GM23338 (cell line): ENCODE measurements around the gene TMEM51. TPM values are rescaled to one million over a fixed set of nuclear protein-coding genes. Genes with fewer than 3 reads are reported as not detected.

Experiments
- ATAC-seq: fragments of 200-7000 bp; cut with Tn5 transposase; 3 replicates; pipeline ENCODE4 v1.9.1; 2020
- DNase-seq: peaks from one replicate; pipeline ENCODE4 v3.0.0-alpha.2; 2015; ENCODE audit warnings: low spot score
- H2AFZ ChIP-seq: fragments of 200-600 bp; sonication (generic); 2 replicates; pipeline ENCODE4 v1.8.0; 2016; ENCODE audit warnings: antibody characterized with exemption, mild to moderate bottlenecking, moderate library complexity
- H3F3A ChIP-seq: fragments of 200-600 bp; sonication (generic); replicated peaks from 2 replicates; pipeline ENCODE4 v1.8.0; 2017; ENCODE audit warnings: antibody characterized with exemption, mixed run types, low read depth
- H3K27ac ChIP-seq: fragments of 200-600 bp; sonication (generic); 2 replicates; pipeline ENCODE4 v1.6.1; 2016; ENCODE audit warnings: low read depth
- H3K27me3 ChIP-seq: fragments of 200-600 bp; sonication (generic); 2 replicates; pipeline ENCODE4 v1.8.0; 2016; ENCODE audit warnings: mild to moderate bottlenecking, mixed run types, moderate library complexity; ENCODE audit not compliant: insufficient read depth
- H3K36me3 ChIP-seq: fragments of 200-600 bp; sonication (generic); 2 replicates; pipeline ENCODE4 v1.8.0; 2016; ENCODE audit warnings: mild to moderate bottlenecking; ENCODE audit not compliant: insufficient read depth
- H3K4me1 ChIP-seq: fragments of 200-600 bp; sonication (generic); 2 replicates; pipeline ENCODE4 v1.8.0; 2016; ENCODE audit warnings: mild to moderate bottlenecking, moderate library complexity; ENCODE audit not compliant: insufficient read depth
- H3K4me2 ChIP-seq: fragments of 200-600 bp; sonication (generic); 2 replicates; pipeline ENCODE4 v1.7.1; 2017; ENCODE audit warnings: mixed run types
- H3K4me3 ChIP-seq: fragments of 200-600 bp; sonication (generic); 2 replicates; pipeline ENCODE4 v1.6.1; 2016; ENCODE audit warnings: mixed run types
- H3K79me2 ChIP-seq: fragments of 200-600 bp; sonication (generic); replicated peaks from 2 replicates; pipeline ENCODE4 v1.8.0; 2017; ENCODE audit warnings: mild to moderate bottlenecking; ENCODE audit not compliant: insufficient read depth
- H3K9me2 ChIP-seq: fragments of 200-600 bp; sonication (generic); 2 replicates; pipeline ENCODE4 v1.8.0; 2017; ENCODE audit not compliant: insufficient read depth
- H4K20me1 ChIP-seq: fragments of 200-600 bp; sonication (generic); replicated peaks from 2 replicates; pipeline ENCODE4 v1.8.0; 2017; ENCODE audit warnings: mild to moderate bottlenecking; ENCODE audit not compliant: insufficient read depth
- H3K27ac Mint-ChIP-seq: 2 replicates; pipeline ENCODE4 v1.8.0; 2020; ENCODE audit warnings: inconsistent platforms, mild to moderate bottlenecking, moderate library complexity, mixed read lengths
- H3K27me3 Mint-ChIP-seq: 3 replicates; pipeline ENCODE4 v1.8.0; 2022; ENCODE audit warnings: low read depth, mild to moderate bottlenecking, moderate library complexity, mixed read lengths, inconsistent platforms; ENCODE audit not compliant: insufficient read depth, poor library complexity
- H3K36me3 Mint-ChIP-seq: 3 replicates; pipeline ENCODE4 v1.8.0; 2021; ENCODE audit warnings: low read depth, mild to moderate bottlenecking, inconsistent platforms, moderate library complexity, mixed read lengths
- H3K4me1 Mint-ChIP-seq: 3 replicates; pipeline ENCODE4 v1.8.0; 2020; ENCODE audit warnings: mild to moderate bottlenecking, inconsistent platforms, mixed read lengths
- H3K4me3 Mint-ChIP-seq: 3 replicates; pipeline ENCODE4 v1.8.0; 2021; ENCODE audit warnings: moderate library complexity, mild to moderate bottlenecking, inconsistent platforms, mixed read lengths
- H3K9me3 Mint-ChIP-seq: 3 replicates; pipeline ENCODE4 v1.8.0; 2020; ENCODE audit warnings: moderate library complexity, mild to moderate bottlenecking, inconsistent platforms, mixed read lengths
- CREB1 ChIP-seq: fragments of 250-450 bp; sonication (Bioruptor Pico); IDR thresholded peaks from 2 replicates; pipeline ENCODE4 v1.5.0; 2020; ENCODE audit warnings: low read depth, mild to moderate bottlenecking, moderate library complexity
- JUNB ChIP-seq: IDR thresholded peaks from one replicate; pipeline ENCODE4 v1.6.1; 2016; ENCODE audit warnings: antibody characterized with exemption; ENCODE audit not compliant: unreplicated experiment
- NANOG ChIP-seq: IDR thresholded peaks from 2 replicates; pipeline ENCODE4 v1.6.1; 2016; ENCODE audit warnings: antibody characterized with exemption, borderline replicate concordance
- POLR2AphosphoS5 ChIP-seq: IDR thresholded peaks from 2 replicates; pipeline ENCODE4 v1.6.1; 2016; ENCODE audit warnings: antibody characterized with exemption, low read depth
- ZNF114 ChIP-seq: fragments of 250-450 bp; sonication (Bioruptor Pico); IDR thresholded peaks from 2 replicates; pipeline ENCODE4 v1.5.0; 2020; ENCODE audit warnings: mild to moderate bottlenecking, moderate library complexity
- ZNF331 ChIP-seq: fragments of 250-450 bp; sonication (Bioruptor Pico); IDR thresholded peaks from 2 replicates; pipeline ENCODE4 v1.5.0; 2020; ENCODE audit warnings: low read depth, mild to moderate bottlenecking, moderate library complexity
- polyA plus RNA-seq: library from polyadenylated mRNA; unstranded; fragments of >200 nt; fragmentation: Nextera tagmentation; extraction: Ambion mirVana; gene quantifications from 2 replicates; pipeline ENCODE4 v1.2.1, GENCODE V29; 2016
- total RNA-seq: library from RNA; depleted of rRNA; stranded (reverse); fragments of >200 nt; shearing (Covaris generic); gene quantifications from 2 replicates; pipeline ENCODE4 v1.2.3, GENCODE V29; 2014
- TF ChIP-seq, protein P1 (sequence below): IDR thresholded peaks from 2 replicates; pipeline ENCODE4 v1.6.1; 2016; ENCODE audit warnings: antibody characterized with exemption
- TF ChIP-seq, protein P2 (sequence below): IDR thresholded peaks from one replicate; pipeline ENCODE4 v1.6.1; 2018; ENCODE audit warnings: antibody characterized with exemption; ENCODE audit not compliant: unreplicated experiment
- TF ChIP-seq, protein P3 (sequence below): fragments of 250-450 bp; sonication (Bioruptor Pico); IDR thresholded peaks from 2 replicates; pipeline ENCODE4 v1.5.0; 2020; ENCODE audit warnings: mild to moderate bottlenecking, moderate library complexity

The TMEM51 gene
- total and polyA plus RNA-seq, 2 experiments from 2014 or later = 4.0 to 5.2 TPM

DNA sequence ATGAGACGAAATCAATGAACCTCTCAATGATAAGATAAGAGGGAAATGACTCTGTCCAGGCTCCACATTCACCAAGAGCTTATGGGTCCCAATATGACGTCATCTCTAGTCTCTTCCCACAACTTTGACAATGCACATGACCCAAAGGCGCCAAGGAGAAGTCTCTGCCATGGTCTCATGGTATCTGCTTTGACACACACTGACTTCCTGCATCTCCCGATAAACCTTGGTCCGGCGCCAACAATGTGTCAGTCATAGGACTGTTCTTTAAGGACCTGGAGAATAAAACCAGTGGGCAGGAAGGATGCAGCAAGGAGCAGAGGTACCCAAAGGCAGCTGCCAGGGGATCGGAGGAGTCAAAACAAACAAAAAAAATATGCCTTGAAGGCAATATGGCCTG, 46.9 kb upstream of the TMEM51 start:
- Histone ChIP-seq H3K4me1 (peaks cover 19% of the 10 kb centered on the region), H3F3A (peaks cover 6% of the 10 kb centered on the region; the same call in 1 of the 2 replicates), H4K20me1 (no peaks in the 10 kb centered on the region), H3K36me3 (no peaks in the 10 kb centered on the region), H3K4me2 (no peak overlapping the region), H2AFZ (no peak overlapping the region), H3K4me3 (no peak overlapping the region), H3K9me2 (no peaks in the 10 kb centered on the region), H3K27me3 (no peaks in the 10 kb centered on the region), H3K27ac (no peak overlapping the region), H3K79me2 (no peaks in the 10 kb centered on the region)
- Mint-ChIP-seq H3K27me3 (peaks cover 3% of the 10 kb centered on the region), H3K27ac (no peak overlapping the region), H3K36me3 (no peaks in the 10 kb centered on the region), H3K4me3 (no peak overlapping the region), H3K4me1 (peaks cover 20% of the 10 kb centered on the region), H3K9me3 (no peaks in the 10 kb centered on the region)
- no peak for ATAC-seq
- TF ChIP-seq, protein P1, sequence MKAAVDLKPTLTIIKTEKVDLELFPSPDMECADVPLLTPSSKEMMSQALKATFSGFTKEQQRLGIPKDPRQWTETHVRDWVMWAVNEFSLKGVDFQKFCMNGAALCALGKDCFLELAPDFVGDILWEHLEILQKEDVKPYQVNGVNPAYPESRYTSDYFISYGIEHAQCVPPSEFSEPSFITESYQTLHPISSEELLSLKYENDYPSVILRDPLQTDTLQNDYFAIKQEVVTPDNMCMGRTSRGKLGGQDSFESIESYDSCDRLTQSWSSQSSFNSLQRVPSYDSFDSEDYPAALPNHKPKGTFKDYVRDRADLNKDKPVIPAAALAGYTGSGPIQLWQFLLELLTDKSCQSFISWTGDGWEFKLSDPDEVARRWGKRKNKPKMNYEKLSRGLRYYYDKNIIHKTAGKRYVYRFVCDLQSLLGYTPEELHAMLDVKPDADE = no peak
- TF ChIP-seq JUNB (no peak), POLR2AphosphoS5 (no peak), CREB1 (CRISPR knock-in tag) (no peak), NANOG (no peak), ZNF331 (CRISPR knock-in tag) (no peak), ZNF114 (CRISPR knock-in tag) (no peak)
- TF ChIP-seq, protein P2, sequence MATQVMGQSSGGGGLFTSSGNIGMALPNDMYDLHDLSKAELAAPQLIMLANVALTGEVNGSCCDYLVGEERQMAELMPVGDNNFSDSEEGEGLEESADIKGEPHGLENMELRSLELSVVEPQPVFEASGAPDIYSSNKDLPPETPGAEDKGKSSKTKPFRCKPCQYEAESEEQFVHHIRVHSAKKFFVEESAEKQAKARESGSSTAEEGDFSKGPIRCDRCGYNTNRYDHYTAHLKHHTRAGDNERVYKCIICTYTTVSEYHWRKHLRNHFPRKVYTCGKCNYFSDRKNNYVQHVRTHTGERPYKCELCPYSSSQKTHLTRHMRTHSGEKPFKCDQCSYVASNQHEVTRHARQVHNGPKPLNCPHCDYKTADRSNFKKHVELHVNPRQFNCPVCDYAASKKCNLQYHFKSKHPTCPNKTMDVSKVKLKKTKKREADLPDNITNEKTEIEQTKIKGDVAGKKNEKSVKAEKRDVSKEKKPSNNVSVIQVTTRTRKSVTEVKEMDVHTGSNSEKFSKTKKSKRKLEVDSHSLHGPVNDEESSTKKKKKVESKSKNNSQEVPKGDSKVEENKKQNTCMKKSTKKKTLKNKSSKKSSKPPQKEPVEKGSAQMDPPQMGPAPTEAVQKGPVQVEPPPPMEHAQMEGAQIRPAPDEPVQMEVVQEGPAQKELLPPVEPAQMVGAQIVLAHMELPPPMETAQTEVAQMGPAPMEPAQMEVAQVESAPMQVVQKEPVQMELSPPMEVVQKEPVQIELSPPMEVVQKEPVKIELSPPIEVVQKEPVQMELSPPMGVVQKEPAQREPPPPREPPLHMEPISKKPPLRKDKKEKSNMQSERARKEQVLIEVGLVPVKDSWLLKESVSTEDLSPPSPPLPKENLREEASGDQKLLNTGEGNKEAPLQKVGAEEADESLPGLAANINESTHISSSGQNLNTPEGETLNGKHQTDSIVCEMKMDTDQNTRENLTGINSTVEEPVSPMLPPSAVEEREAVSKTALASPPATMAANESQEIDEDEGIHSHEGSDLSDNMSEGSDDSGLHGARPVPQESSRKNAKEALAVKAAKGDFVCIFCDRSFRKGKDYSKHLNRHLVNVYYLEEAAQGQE = no peak
- DNase-seq = no peak

DNA sequence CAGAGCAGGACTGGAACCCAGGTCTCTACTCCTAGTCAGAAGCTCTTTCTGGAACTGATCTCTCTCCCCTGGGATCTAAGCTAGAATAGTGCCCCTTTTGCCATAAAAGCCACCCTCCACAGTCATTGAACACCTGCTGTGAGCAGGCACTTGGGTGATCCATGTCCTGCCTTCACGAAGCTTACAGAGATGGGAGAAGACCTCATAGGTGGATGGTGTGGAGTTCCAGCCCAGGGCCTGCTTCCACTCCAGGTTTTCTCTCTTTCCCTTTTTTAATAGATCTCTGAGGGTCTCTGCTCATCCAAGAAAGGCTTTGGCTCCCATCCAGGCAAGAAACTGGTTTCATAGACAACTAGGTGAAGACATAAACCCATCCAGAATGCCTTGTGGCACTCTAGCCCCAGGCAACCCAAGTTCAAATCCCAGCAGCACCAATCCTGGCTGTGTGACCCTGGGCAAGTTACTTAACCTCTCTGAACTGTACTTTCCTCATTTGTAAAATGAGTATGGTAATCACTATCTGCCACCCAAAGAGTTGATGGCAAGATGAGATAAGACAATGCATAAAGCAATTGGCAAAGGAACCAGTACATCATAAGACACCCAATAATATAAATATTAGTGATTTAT, 46.4 kb upstream of the TMEM51 start:
- H3F3A ChIP-seq = peaks cover 6% of the 10 kb centered on the region; the same call in 1 of the 2 replicates
- TF ChIP-seq, protein P1 = no peak
- TF ChIP-seq, protein P3, sequence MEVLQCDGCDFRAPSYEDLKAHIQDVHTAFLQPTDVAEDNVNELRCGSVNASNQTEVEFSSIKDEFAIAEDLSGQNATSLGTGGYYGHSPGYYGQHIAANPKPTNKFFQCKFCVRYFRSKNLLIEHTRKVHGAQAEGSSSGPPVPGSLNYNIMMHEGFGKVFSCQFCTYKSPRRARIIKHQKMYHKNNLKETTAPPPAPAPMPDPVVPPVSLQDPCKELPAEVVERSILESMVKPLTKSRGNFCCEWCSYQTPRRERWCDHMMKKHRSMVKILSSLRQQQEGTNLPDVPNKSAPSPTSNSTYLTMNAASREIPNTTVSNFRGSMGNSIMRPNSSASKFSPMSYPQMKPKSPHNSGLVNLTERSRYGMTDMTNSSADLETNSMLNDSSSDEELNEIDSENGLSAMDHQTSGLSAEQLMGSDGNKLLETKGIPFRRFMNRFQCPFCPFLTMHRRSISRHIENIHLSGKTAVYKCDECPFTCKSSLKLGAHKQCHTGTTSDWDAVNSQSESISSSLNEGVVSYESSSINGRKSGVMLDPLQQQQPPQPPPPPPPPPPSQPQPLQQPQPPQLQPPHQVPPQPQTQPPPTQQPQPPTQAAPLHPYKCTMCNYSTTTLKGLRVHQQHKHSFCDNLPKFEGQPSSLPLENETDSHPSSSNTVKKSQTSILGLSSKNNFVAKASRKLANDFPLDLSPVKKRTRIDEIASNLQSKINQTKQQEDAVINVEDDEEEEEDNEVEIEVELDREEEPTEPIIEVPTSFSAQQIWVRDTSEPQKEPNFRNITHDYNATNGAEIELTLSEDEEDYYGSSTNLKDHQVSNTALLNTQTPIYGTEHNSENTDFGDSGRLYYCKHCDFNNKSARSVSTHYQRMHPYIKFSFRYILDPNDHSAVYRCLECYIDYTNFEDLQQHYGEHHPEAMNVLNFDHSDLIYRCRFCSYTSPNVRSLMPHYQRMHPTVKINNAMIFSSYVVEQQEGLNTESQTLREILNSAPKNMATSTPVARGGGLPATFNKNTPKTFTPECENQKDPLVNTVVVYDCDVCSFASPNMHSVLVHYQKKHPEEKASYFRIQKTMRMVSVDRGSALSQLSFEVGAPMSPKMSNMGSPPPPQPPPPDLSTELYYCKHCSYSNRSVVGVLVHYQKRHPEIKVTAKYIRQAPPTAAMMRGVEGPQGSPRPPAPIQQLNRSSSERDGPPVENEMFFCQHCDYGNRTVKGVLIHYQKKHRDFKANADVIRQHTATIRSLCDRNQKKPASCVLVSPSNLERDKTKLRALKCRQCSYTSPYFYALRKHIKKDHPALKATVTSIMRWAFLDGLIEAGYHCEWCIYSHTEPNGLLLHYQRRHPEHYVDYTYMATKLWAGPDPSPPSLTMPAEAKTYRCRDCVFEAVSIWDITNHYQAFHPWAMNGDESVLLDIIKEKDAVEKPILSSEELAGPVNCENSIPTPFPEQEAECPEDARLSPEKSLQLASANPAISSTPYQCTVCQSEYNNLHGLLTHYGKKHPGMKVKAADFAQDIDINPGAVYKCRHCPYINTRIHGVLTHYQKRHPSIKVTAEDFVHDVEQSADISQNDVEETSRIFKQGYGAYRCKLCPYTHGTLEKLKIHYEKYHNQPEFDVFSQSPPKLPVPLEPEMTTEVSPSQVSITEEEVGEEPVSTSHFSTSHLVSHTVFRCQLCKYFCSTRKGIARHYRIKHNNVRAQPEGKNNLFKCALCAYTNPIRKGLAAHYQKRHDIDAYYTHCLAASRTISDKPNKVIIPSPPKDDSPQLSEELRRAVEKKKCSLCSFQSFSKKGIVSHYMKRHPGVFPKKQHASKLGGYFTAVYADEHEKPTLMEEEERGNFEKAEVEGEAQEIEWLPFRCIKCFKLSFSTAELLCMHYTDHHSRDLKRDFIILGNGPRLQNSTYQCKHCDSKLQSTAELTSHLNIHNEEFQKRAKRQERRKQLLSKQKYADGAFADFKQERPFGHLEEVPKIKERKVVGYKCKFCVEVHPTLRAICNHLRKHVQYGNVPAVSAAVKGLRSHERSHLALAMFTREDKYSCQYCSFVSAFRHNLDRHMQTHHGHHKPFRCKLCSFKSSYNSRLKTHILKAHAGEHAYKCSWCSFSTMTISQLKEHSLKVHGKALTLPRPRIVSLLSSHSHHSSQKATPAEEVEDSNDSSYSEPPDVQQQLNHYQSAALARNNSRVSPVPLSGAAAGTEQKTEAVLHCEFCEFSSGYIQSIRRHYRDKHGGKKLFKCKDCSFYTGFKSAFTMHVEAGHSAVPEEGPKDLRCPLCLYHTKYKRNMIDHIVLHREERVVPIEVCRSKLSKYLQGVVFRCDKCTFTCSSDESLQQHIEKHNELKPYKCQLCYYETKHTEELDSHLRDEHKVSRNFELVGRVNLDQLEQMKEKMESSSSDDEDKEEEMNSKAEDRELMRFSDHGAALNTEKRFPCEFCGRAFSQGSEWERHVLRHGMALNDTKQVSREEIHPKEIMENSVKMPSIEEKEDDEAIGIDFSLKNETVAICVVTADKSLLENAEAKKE (CRISPR knock-in tag) = no peak

More for the DNA sequence above, 46.4 kb upstream of the TMEM51 start:
- no peak overlapping the region for H3K4me3 ChIP-seq
- H2AFZ ChIP-seq = no peak overlapping the region
- no peaks in the 10 kb centered on the region for H3K79me2 ChIP-seq
- DNase-seq = no peak
- Mint-ChIP-seq H3K27ac (no peak overlapping the region), H3K9me3 (no peaks in the 10 kb centered on the region), H3K36me3 (no peaks in the 10 kb centered on the region), H3K27me3 (peaks cover 2% of the 10 kb centered on the region), H3K4me3 (no peak overlapping the region), H3K4me1 (peaks cover 26% of the 10 kb centered on the region)
- H3K27ac ChIP-seq = no peak overlapping the region
- H4K20me1 ChIP-seq = no peaks in the 10 kb centered on the region
- H3K9me2 ChIP-seq = no peaks in the 10 kb centered on the region
- no peak for ATAC-seq
- peaks cover 24% of the 10 kb centered on the region for H3K4me1 ChIP-seq
- H3K36me3 ChIP-seq = no peaks in the 10 kb centered on the region
- H3K4me2 ChIP-seq = no peak overlapping the region
- H3K27me3 ChIP-seq = no peaks in the 10 kb centered on the region
